ENCODE data around the gene SPNS1. TPM values are rescaled to one million over a fixed set of nuclear protein-coding genes. Genes with fewer than 3 reads are reported as not detected.

Gene SPNS1
- total and polyA plus RNA-seq, 2 donors (not counting 1 experiment from before 2014, with no cell fraction given) = 36.4 to 47.6 TPM

GRCh38 chr16:29009838-29010166 is 35.2 kb downstream of the SPNS1 start:
- peaks cover 2% of the 10 kb centered on the region for H3K4me1 Mint-ChIP-seq
- peaks cover 12% of the 10 kb centered on the region for H3K27me3 Mint-ChIP-seq
- CTCF ChIA-PET = no interaction called here
- no peak overlapping the region for H3K4me2 ChIP-seq (replicated peaks; ENCODE audit: low read depth, low read length, poor library complexity, severe bottlenecking)
- 88% methylated on average over 1 of the region's 2 CpGs for WGBS (ENCODE audit: insufficient coverage)
- no peaks in the 10 kb centered on the region for H3K4me1 ChIP-seq (ENCODE audit: control insufficient read depth in 2 of 2, insufficient read depth in 2 of 2, low read length in 2 of 2)
- H3K27me3 ChIP-seq (replicated peaks in 1 of 4; ENCODE audit: control extremely low read depth in 1 of 4, control insufficient read depth in 3 of 4, insufficient read depth in 4 of 4, low read length in 3 of 4) = no peaks in the 10 kb centered on the region
- ATAC-seq (ENCODE audit: low read depth) (no peak), DNase-seq (no peak)
- no peak overlapping the region for H2AFZ ChIP-seq (ENCODE audit: insufficient read depth, low read depth, low read length, poor library complexity, severe bottlenecking)
- H3K79me2 ChIP-seq (ENCODE audit: control insufficient read depth, insufficient read depth, low read length) = no peaks in the 10 kb centered on the region
- no peaks in the 10 kb centered on the region for H4K20me1 ChIP-seq (ENCODE audit: control insufficient read depth, insufficient read depth, low read length, poor library complexity, severe bottlenecking)
- POLR2A ChIA-PET = no interaction called here
- H3K4me3 Mint-ChIP-seq = no peak overlapping the region
- H3K4me3 ChIP-seq (ENCODE audit: control extremely low read depth in 1 of 5, extremely low read depth in 1 of 5, insufficient read depth in 1 of 5, low read depth in 2 of 5, low read length in 4 of 5) = no peak overlapping the region
- no peak for TF ChIP-seq EZH2 (IDR thresholded peaks at IDR 0.05; ENCODE audit: borderline replicate concordance, insufficient read depth, low read depth, low read length, poor library complexity, severe bottlenecking)
- H3K9ac ChIP-seq (ENCODE audit: low read length) = no peak overlapping the region
- no peak overlapping the region for H3K27ac Mint-ChIP-seq
- no peak overlapping the region for H3K27ac ChIP-seq (ENCODE audit: low read length in 2 of 2)
- H3K9me3 Mint-ChIP-seq (ENCODE audit: insufficient read depth) = no peaks in the 10 kb centered on the region
- H3K9me3 ChIP-seq (ENCODE audit: control extremely low read depth in 1 of 3, control insufficient read depth in 2 of 3, insufficient read depth in 1 of 3, low read length in 2 of 3) = no peaks in the 10 kb centered on the region
- H3K36me3 ChIP-seq (replicated peaks in 1 of 2; ENCODE audit: control extremely low read depth in 1 of 2, control insufficient read depth in 1 of 2, extremely low read depth in 1 of 2, insufficient read depth in 2 of 2, low read length in 1 of 2) = no peaks in the 10 kb centered on the region
- intact Hi-C loops (cut with micrococcal nuclease) = no loop called here

- no peak overlapping the region for H3K27ac ChIP-seq (ENCODE audit: low read length in 2 of 2)
- H3K4me2 ChIP-seq (replicated peaks; ENCODE audit: low read depth, low read length, poor library complexity, severe bottlenecking) = no peak overlapping the region
- Mint-ChIP-seq H3K4me1 (peaks cover 2% of the 10 kb centered on the region), H3K27ac (no peak overlapping the region), H3K9me3 (ENCODE audit: insufficient read depth) (no peaks in the 10 kb centered on the region), H3K4me3 (no peak overlapping the region), H3K27me3 (peaks cover 5% of the 10 kb centered on the region)
- no peak for TF ChIP-seq EZH2 (IDR thresholded peaks at IDR 0.05; ENCODE audit: borderline replicate concordance, insufficient read depth, low read depth, low read length, poor library complexity, severe bottlenecking)
- TF ChIP-seq CTCF (IDR thresholded peaks at IDR 0.05) = no peak
- no peaks in the 10 kb centered on the region for H3K36me3 ChIP-seq (replicated peaks in 1 of 2; ENCODE audit: control extremely low read depth in 1 of 2, control insufficient read depth in 1 of 2, extremely low read depth in 1 of 2, insufficient read depth in 2 of 2, low read length in 1 of 2)
- no peak overlapping the region for H3K9ac ChIP-seq (ENCODE audit: low read length)
- no peaks in the 10 kb centered on the region for H3K9me3 ChIP-seq (ENCODE audit: control extremely low read depth in 1 of 3, control insufficient read depth in 2 of 3, insufficient read depth in 1 of 3, low read length in 2 of 3)
- DNase-seq (no peak), ATAC-seq (ENCODE audit: low read depth) (no peak)
- H4K20me1 ChIP-seq (ENCODE audit: control insufficient read depth, insufficient read depth, low read length, poor library complexity, severe bottlenecking) = no peaks in the 10 kb centered on the region
- CTCF ChIA-PET = no interaction called here
- intact Hi-C loops (cut with micrococcal nuclease) = no loop called here
- no peaks in the 10 kb centered on the region for H3K4me1 ChIP-seq (ENCODE audit: control insufficient read depth in 2 of 2, insufficient read depth in 2 of 2, low read length in 2 of 2)
- no peak overlapping the region for H3K4me3 ChIP-seq (ENCODE audit: control extremely low read depth in 1 of 5, extremely low read depth in 1 of 5, insufficient read depth in 1 of 5, low read depth in 2 of 5, low read length in 4 of 5)
- no peaks in the 10 kb centered on the region for H3K79me2 ChIP-seq (ENCODE audit: control insufficient read depth, insufficient read depth, low read length)
- no peaks in the 10 kb centered on the region for H3K27me3 ChIP-seq (replicated peaks in 1 of 4; ENCODE audit: control extremely low read depth in 1 of 4, control insufficient read depth in 3 of 4, insufficient read depth in 4 of 4, low read length in 3 of 4)
- POLR2A ChIA-PET = no interaction called here
- H2AFZ ChIP-seq (ENCODE audit: insufficient read depth, low read depth, low read length, poor library complexity, severe bottlenecking) = no peak overlapping the region
- WGBS (ENCODE audit: insufficient coverage) = 62% methylated on average over 8 of the region's 8 CpGs
These were observed 36.5 kb downstream of the SPNS1 start for GRCh38 chr16:29011112-29011511.
